ENCODE measurements around the gene MRPL32.

GRCh38 chr7:42956062-42956461 lies 23.9 kb downstream of the MRPL32 start:
- TF ChIP-seq, protein P1, sequence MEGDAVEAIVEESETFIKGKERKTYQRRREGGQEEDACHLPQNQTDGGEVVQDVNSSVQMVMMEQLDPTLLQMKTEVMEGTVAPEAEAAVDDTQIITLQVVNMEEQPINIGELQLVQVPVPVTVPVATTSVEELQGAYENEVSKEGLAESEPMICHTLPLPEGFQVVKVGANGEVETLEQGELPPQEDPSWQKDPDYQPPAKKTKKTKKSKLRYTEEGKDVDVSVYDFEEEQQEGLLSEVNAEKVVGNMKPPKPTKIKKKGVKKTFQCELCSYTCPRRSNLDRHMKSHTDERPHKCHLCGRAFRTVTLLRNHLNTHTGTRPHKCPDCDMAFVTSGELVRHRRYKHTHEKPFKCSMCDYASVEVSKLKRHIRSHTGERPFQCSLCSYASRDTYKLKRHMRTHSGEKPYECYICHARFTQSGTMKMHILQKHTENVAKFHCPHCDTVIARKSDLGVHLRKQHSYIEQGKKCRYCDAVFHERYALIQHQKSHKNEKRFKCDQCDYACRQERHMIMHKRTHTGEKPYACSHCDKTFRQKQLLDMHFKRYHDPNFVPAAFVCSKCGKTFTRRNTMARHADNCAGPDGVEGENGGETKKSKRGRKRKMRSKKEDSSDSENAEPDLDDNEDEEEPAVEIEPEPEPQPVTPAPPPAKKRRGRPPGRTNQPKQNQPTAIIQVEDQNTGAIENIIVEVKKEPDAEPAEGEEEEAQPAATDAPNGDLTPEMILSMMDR (IDR thresholded peaks at IDR 0.05; ENCODE audit: borderline replicate concordance, extremely low read depth, low read length, poor library complexity, severe bottlenecking) = no peak
- no peak for TF ChIP-seq EZH2 (IDR thresholded peaks at IDR 0.05; ENCODE audit: borderline replicate concordance, low read depth, low read length, severe bottlenecking)
